HG03135 (cell line): ENCODE data around the gene TAS2R19.
"Not testable (repeated sequence)": the region's sequence is repeated elsewhere in the genome, so short reads cannot be mapped to it uniquely, and the experiment has no call there.

Source experiments
- ATAC-seq: cut with Tn5 transposase; IDR thresholded peaks from one replicate; pipeline ENCODE4 v1.9.1; 2021; ENCODE audit warnings: mild to moderate bottlenecking, moderate library complexity; ENCODE audit not compliant: unreplicated experiment

Gene TAS2R19

GRCh38 chr12:11022520-11022919 lies at the start of gene TAS2R19:
TSS of gene TAS2R19 (minus strand) at chr12:11022620. CDS start at chr12:11022571, 49 bp downstream.
- ATAC-seq: no peak

- no peak for ATAC-seq
Observed at GRCh38 chr12:11071414-11071813, 49.0 kb upstream of the TAS2R19 start.

GRCh38 chr12:11070999-11071398 lies 48.6 kb upstream of the TAS2R19 start:
- ATAC-seq: no peak

- ATAC-seq: no peak
Observed at GRCh38 chr12:11069854-11070365, 47.5 kb upstream of the TAS2R19 start.

GRCh38 chr12:11067514-11067913 lies 45.1 kb upstream of the TAS2R19 start:
- no peak for ATAC-seq

- ATAC-seq: not testable (repeated sequence)
Observed at GRCh38 chr12:11062194-11062593, 39.8 kb upstream of the TAS2R19 start, which contains the start of gene TAS2R46. TSS of gene TAS2R46 (minus strand) at chr12:11062294. CDS start at chr12:11062294, 0 bp downstream.

- ATAC-seq: no peak
Observed at GRCh38 chr12:11059784-11060183, 37.4 kb upstream of the TAS2R19 start.

GRCh38 chr12:11059041-11059440 lies 36.6 kb upstream of the TAS2R19 start:
- ATAC-seq: no peak

GRCh38 chr12:11055306-11055705 lies 32.9 kb upstream of the TAS2R19 start:
- ATAC-seq: no peak

GRCh38 chr12:11049806-11050531 lies 27.5 kb upstream of the TAS2R19 start:
- not testable (repeated sequence) for ATAC-seq

GRCh38 chr12:11041366-11041765 lies 18.9 kb upstream of the TAS2R19 start:
- not testable (repeated sequence) for ATAC-seq

- ATAC-seq: no peak
Observed at GRCh38 chr12:11040162-11040561, 17.7 kb upstream of the TAS2R19 start.

GRCh38 chr12:11039171-11039570 lies 16.8 kb upstream of the TAS2R19 start:
- ATAC-seq: no peak

GRCh38 chr12:11033959-11034358 lies 11.5 kb upstream of the TAS2R19 start:
- ATAC-seq: not testable (repeated sequence)

- no peak for ATAC-seq
Observed at GRCh38 chr12:11031307-11031706, 8.9 kb upstream of the TAS2R19 start, which contains the start of gene TAS2R31. TSS of gene TAS2R31 (minus strand) at chr12:11031407. CDS start at chr12:11031335, 72 bp downstream.

GRCh38 chr12:11026118-11026517 lies 3.7 kb upstream of the TAS2R19 start:
- no peak for ATAC-seq

- no peak for ATAC-seq
Observed at GRCh38 chr12:11023387-11023786, 967 bp upstream of the TAS2R19 start.

GRCh38 chr12:11016937-11017336 lies 5.5 kb downstream of the TAS2R19 start:
- ATAC-seq: no peak

- no peak for ATAC-seq
Observed at GRCh38 chr12:11015775-11016430, 6.5 kb downstream of the TAS2R19 start.

GRCh38 chr12:11014234-11014633 lies 8.2 kb downstream of the TAS2R19 start:
- no peak for ATAC-seq

- ATAC-seq: no peak
Observed at GRCh38 chr12:11007608-11008007, 14.8 kb downstream of the TAS2R19 start.

- no peak for ATAC-seq
Observed at GRCh38 chr12:10998204-10998603, 24.2 kb downstream of the TAS2R19 start, which contains the start of gene TAS2R20. TSS of gene TAS2R20 (minus strand) at chr12:10998304. CDS start at chr12:10997875, 429 bp downstream.
